GM23338 (cell line): Measurements from ENCODE around the gene CFAP77. TPM values are rescaled to one million over a fixed set of nuclear protein-coding genes. Genes with fewer than 3 reads are reported as not detected.
A peak's percentile ranks its signal among the peaks of the same experiment; 100 is the strongest.

Source experiments
- polyA plus RNA-seq: library from polyadenylated mRNA; unstranded; fragments of >200 nt; fragmentation: Nextera tagmentation; extraction: Ambion mirVana; gene quantifications from 2 replicates; pipeline ENCODE4 v1.2.1, GENCODE V29; 2016
- small RNA-seq: library from RNA; depleted of rRNA; stranded (forward); fragments of <200 nt; gene quantifications from one replicate; pipeline ENCODE3, GENCODE V24; 2014; ENCODE audit warnings: low replicate concordance
- total RNA-seq: library from RNA; depleted of rRNA; stranded (reverse); fragments of >200 nt; shearing (Covaris generic); gene quantifications from 2 replicates; pipeline ENCODE4 v1.2.3, GENCODE V29; 2014; rRNA removed

Gene CFAP77
- total and polyA plus RNA-seq, 2 experiments from 2014 or later, result 0.97 to 1.3 TPM

Small RNA genes lying within 50 kb of the gene (small RNA-seq; reads per million reads assigned to genes)
- 16.0 reads per million, percentile 97 among the genes with 10 or more reads in this experiment for gene RNU5D-2P

Other genes starting within 250 kb of the CFAP77 start
- gene NTNG2, start 248.2 kb upstream of the CFAP77 start, total RNA-seq, result 0.39 and 1.7 TPM in 2 replicates
- 0.42 and 0.99 TPM in 2 replicates for gene NTNG2, start 248.2 kb upstream of the CFAP77 start, polyA plus RNA-seq
- 39.3 and 49.9 TPM in 2 replicates for gene SETX, start 55.2 kb upstream of the CFAP77 start, total RNA-seq
- gene SETX, start 55.2 kb upstream of the CFAP77 start, polyA plus RNA-seq, result 14.8 and 17.5 TPM in 2 replicates
- gene TTF1, start 3.4 kb upstream of the CFAP77 start, total RNA-seq, result 14.9 and 15.5 TPM in 2 replicates
- 22.4 and 25.0 TPM in 2 replicates for gene TTF1, start 3.4 kb upstream of the CFAP77 start, polyA plus RNA-seq
- not detected in 2 replicates for gene BARHL1, start 172.4 kb downstream of the CFAP77 start, total RNA-seq
- gene BARHL1, start 172.4 kb downstream of the CFAP77 start, polyA plus RNA-seq, result not detected in 2 replicates